ENCODE results near the gene SNPH.

DNA sequence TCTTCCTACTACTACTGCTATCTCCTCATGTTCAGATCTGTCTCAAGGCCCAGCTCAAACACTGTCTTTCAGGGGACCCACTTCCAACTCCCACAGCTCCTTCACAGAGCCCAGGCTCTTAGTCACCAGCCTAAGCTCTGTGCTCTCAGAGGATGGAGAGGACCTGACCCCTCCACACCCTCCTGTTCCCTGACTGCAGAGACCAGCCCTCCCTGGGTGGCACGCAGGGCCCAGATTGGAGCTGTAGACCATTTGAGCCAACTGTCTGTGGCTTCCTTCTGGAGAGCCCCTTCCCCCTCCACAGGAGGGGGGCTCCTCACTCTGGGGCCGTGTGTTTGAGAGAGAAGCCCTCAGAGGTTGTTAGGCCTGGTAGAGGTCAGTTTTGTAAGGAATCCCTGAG, 9.8 kb downstream of the SNPH start:
- TF ChIP-seq, protein P1, sequence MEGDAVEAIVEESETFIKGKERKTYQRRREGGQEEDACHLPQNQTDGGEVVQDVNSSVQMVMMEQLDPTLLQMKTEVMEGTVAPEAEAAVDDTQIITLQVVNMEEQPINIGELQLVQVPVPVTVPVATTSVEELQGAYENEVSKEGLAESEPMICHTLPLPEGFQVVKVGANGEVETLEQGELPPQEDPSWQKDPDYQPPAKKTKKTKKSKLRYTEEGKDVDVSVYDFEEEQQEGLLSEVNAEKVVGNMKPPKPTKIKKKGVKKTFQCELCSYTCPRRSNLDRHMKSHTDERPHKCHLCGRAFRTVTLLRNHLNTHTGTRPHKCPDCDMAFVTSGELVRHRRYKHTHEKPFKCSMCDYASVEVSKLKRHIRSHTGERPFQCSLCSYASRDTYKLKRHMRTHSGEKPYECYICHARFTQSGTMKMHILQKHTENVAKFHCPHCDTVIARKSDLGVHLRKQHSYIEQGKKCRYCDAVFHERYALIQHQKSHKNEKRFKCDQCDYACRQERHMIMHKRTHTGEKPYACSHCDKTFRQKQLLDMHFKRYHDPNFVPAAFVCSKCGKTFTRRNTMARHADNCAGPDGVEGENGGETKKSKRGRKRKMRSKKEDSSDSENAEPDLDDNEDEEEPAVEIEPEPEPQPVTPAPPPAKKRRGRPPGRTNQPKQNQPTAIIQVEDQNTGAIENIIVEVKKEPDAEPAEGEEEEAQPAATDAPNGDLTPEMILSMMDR (IDR thresholded peaks at IDR 0.05; ENCODE audit: low read depth, low read length, missing input control), result no peak
- TF ChIP-seq TAF1 (conservative IDR thresholded peaks at IDR 0.05), result no peak

All from liver (tissue), 3 donors.